K562 (cell line): Measurements from ENCODE around the gene OR6B2.

ENCODE experiments used
- CCNT2 ChIP-seq: IDR thresholded peaks from 2 replicates; pipeline ENCODE4 v1.6.1; 2011; ENCODE audit warnings: borderline replicate concordance, low read depth, mild to moderate bottlenecking, moderate library complexity, mixed read lengths, low read length; ENCODE audit not compliant: insufficient read length; ENCODE audit errors: extremely low read depth
- HMG20A ChIP-seq: fragments of 450-650 bp; formaldehyde crosslinking; conservative IDR thresholded peaks from 2 replicates; pipeline ENCODE4 v1.4.0; 2020; ENCODE audit warnings: mild to moderate bottlenecking, mixed read lengths
- LCOR ChIP-seq: sonication (generic); formaldehyde crosslinking; IDR thresholded peaks from 2 replicates; pipeline ENCODE4 v1.8.0; 2022; ENCODE audit warnings: mild to moderate bottlenecking, missing genetic modification reagents
- NBN ChIP-seq: fragments of 450-650 bp; IDR thresholded peaks from 2 replicates; pipeline ENCODE4 v1.6.1; 2016; ENCODE audit warnings: low read depth, mild to moderate bottlenecking
- NFIC ChIP-seq: fragments of 450-650 bp; IDR thresholded peaks from 2 replicates; pipeline ENCODE4 v1.6.1; 2017; ENCODE audit warnings: mild to moderate bottlenecking, inconsistent platforms
- POLR2A ChIP-seq: fragments of 450-650 bp; conservative IDR thresholded peaks from 2 replicates; pipeline ENCODE4 v1.6.1; 2016
- TCF7L2 ChIP-seq: fragments of 150-350 bp; IDR thresholded peaks from 2 replicates; pipeline ENCODE4 v1.6.1; 2016; ENCODE audit warnings: low read depth, mild to moderate bottlenecking, low read length, moderate library complexity
- ZNF431 ChIP-seq: sonication (generic); formaldehyde crosslinking; IDR thresholded peaks from 2 replicates; pipeline ENCODE4 v1.8.0; 2022; ENCODE audit warnings: mild to moderate bottlenecking, missing genetic modification reagents
- TF ChIP-seq, protein P1 (sequence below), 3 experiments: IDR thresholded peaks in 2 of 3; conservative IDR thresholded peaks in 1 of 3; 2 replicates each; pipeline ENCODE4 v1.5.1; 2011 to 2012; ENCODE audit warnings: low read length in 3 of 3, mild to moderate bottlenecking in 3 of 3, control low read depth in 2 of 3, improper control_type of control experiment in 1 of 3, inconsistent platforms in 1 of 3, low read depth in 1 of 3, mixed read lengths in 1 of 3, moderate library complexity in 1 of 3; ENCODE audit not compliant: insufficient read depth in 2 of 3

DNA sequence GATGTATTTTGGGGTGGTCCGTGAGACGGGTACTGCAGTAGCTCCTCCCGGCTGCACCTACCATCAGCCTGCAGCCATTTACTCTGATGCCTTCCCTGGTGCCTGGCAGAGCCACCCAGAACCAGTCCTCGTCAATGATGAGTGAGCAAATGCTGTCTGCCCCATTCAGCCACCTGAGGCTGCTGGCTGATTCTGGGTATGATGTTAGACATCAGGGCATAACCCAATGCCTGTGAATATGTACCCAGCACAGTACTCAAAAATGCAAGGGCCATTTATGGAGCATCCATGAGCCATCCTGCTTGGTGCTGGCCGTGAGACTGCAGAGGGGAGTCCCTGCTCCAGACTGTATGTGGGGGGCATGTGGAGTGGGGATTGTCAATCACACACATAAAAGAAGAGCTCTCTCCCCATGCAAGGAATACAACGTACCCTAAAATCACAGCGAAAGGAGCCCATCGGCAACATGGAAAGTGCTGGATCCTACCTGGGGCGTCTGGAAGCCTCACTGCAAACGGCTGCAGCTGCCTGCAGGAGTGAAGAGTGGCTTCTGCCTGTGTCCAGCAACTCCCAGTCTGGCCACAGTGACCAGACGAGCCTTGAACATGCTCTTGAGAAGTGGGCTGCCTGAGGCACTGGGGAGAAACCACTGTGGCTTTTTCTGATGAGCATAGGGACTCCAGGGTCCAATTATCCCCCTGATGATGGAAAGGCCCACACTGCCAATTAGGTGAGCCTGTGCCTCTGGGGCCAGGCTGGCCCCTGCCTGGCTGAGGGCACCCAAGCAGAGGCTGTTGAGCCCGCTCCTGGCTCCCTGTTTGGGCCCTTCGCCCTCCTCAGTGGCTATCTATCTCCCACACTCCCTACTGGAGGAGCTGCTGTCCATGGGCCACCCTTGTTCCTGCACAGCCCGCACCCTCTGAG lies 2.4 kb upstream of the OR6B2 start:
- TF ChIP-seq, protein P1, sequence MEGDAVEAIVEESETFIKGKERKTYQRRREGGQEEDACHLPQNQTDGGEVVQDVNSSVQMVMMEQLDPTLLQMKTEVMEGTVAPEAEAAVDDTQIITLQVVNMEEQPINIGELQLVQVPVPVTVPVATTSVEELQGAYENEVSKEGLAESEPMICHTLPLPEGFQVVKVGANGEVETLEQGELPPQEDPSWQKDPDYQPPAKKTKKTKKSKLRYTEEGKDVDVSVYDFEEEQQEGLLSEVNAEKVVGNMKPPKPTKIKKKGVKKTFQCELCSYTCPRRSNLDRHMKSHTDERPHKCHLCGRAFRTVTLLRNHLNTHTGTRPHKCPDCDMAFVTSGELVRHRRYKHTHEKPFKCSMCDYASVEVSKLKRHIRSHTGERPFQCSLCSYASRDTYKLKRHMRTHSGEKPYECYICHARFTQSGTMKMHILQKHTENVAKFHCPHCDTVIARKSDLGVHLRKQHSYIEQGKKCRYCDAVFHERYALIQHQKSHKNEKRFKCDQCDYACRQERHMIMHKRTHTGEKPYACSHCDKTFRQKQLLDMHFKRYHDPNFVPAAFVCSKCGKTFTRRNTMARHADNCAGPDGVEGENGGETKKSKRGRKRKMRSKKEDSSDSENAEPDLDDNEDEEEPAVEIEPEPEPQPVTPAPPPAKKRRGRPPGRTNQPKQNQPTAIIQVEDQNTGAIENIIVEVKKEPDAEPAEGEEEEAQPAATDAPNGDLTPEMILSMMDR (IDR thresholded peaks at IDR 0.05 in 2 of 3, conservative IDR thresholded peaks at IDR 0.05 in 1 of 3; ENCODE audit: insufficient read depth in 2 of 3, low read depth in 1 of 3, low read length in 3 of 3): no peak
- no peak for TF ChIP-seq LCOR
- no peak for TF ChIP-seq ZNF431 (CRISPR knock-in tag)
- no peak for TF ChIP-seq CCNT2
- TF ChIP-seq HMG20A (CRISPR knock-in tag): no peak
- TF ChIP-seq POLR2A: no peak
- TF ChIP-seq NFIC: no peak
- TF ChIP-seq TCF7L2: no peak
- TF ChIP-seq NBN: no peak
